CD4-positive, alpha-beta T cell (primary cell): Measurements from ENCODE around the gene ENTPD7. TPM values are rescaled to one million over a fixed set of nuclear protein-coding genes. Genes with fewer than 3 reads are reported as not detected.
A peak's percentile ranks its signal among the peaks of the same experiment; 100 is the strongest.

Source experiments
- ATAC-seq: fragments of 200-7000 bp; cut with Tn5 transposase; one replicate; pipeline ENCODE4 v1.10.0; 2022; ENCODE audit warnings: mild to moderate bottlenecking; ENCODE audit not compliant: poor library complexity
- CTCF ChIA-PET: fragments of 350-600 bp; sonication (Branson Sonifier 250); formaldehyde crosslinking; loops from one replicate; lab custom pipeline; 2021; ENCODE audit warnings: antibody characterized with exemption, inconsistent platforms; lab: Charles Lee
- POLR2A ChIA-PET: fragments of 350-600 bp; sonication (Branson Sonifier 250); formaldehyde crosslinking; loops from one replicate; lab custom pipeline; 2021; ENCODE audit warnings: antibody characterized with exemption, inconsistent platforms; lab: Charles Lee
- DNase-seq, 14 experiments: peaks; one replicate each; pipeline ENCODE4 v3.0.0-alpha.2; 2013 to 2020; ENCODE audit warnings: mixed read lengths in 2 of 14
- H3K27ac ChIP-seq, 2 donors: one replicate each; pipeline versions ENCODE4 v1.5.1 to v1.7.0; 2013; ENCODE audit warnings: low read length in 2 of 2, low read depth in 1 of 2, mild to moderate bottlenecking in 1 of 2
- H3K27me3 ChIP-seq, 2 experiments: 1 replicate in 1 of 2; 2 replicates in 1 of 2; pipeline versions ENCODE4 v1.6.1 to v1.7.0; 2013; ENCODE audit warnings: low read length in 2 of 2, control low read depth in 1 of 2, mild to moderate bottlenecking in 1 of 2, moderate library complexity in 1 of 2; ENCODE audit not compliant: insufficient read depth in 2 of 2, control insufficient read depth in 1 of 2
- H3K36me3 ChIP-seq: one replicate; pipeline ENCODE4 v1.6.1; 2013; ENCODE audit warnings: low read length, control low read depth; ENCODE audit not compliant: insufficient read depth
- H3K4me1 ChIP-seq: one replicate; pipeline ENCODE4 v1.6.1; 2013; ENCODE audit warnings: low read length, control low read depth; ENCODE audit not compliant: insufficient read depth
- H3K4me3 ChIP-seq: one replicate; pipeline ENCODE4 v1.5.1; 2013; ENCODE audit warnings: mild to moderate bottlenecking, low read length, moderate library complexity
- H3K9me3 ChIP-seq, 2 experiments: 1 replicate in 1 of 2; 2 replicates in 1 of 2; pipeline versions ENCODE4 v1.6.1 to v1.7.0; 2013; ENCODE audit warnings: low read length in 2 of 2, mild to moderate bottlenecking in 2 of 2, control low read depth in 1 of 2, moderate library complexity in 1 of 2; ENCODE audit not compliant: control insufficient read depth in 1 of 2, insufficient read depth in 1 of 2
- H3K27ac Mint-ChIP-seq: one replicate; pipeline ENCODE4 v1.8.0; 2020; ENCODE audit warnings: mixed read lengths
- H3K27me3 Mint-ChIP-seq: one replicate; pipeline ENCODE4 v1.8.0; 2021; ENCODE audit warnings: mixed read lengths
- H3K36me3 Mint-ChIP-seq: one replicate; pipeline ENCODE4 v1.8.0; 2021; ENCODE audit warnings: low read depth, mixed read lengths
- H3K4me1 Mint-ChIP-seq: one replicate; pipeline ENCODE4 v1.8.0; 2021; ENCODE audit warnings: low read depth, mixed read lengths
- H3K4me3 Mint-ChIP-seq: one replicate; pipeline ENCODE4 v1.8.0; 2020; ENCODE audit warnings: mild to moderate bottlenecking, mixed read lengths
- H3K9me3 Mint-ChIP-seq: one replicate; pipeline ENCODE4 v1.8.0; 2020; ENCODE audit warnings: mixed read lengths
- CTCF ChIP-seq: fragments of 200-600 bp; IDR thresholded peaks from one replicate; pipeline ENCODE4 v1.8.0; 2022; ENCODE audit warnings: antibody characterized with exemption, mild to moderate bottlenecking
- intact Hi-C, 2 experiments: fragments of 100-400 bp; cut with DNase I in 1 of 2; cut with micrococcal nuclease in 1 of 2; formaldehyde crosslinking; loops; one replicate each; pipeline versions ENCODE4 v1.15.1 to v1.9.0; 2023 to 2025; cut with DNase I, micrococcal nuclease
- total RNA-seq, 174 experiments: library from RNA in 2 of 174; stranded (reverse) in 2 of 174; gene quantifications; one replicate each; pipeline ENCODE4 v1.2.3 and lab custom pipeline; 2021 to 2026

Gene ENTPD7
- total RNA-seq, 2 experiments from 2014 or later = 1.1 to 1.4 TPM

DNA sequence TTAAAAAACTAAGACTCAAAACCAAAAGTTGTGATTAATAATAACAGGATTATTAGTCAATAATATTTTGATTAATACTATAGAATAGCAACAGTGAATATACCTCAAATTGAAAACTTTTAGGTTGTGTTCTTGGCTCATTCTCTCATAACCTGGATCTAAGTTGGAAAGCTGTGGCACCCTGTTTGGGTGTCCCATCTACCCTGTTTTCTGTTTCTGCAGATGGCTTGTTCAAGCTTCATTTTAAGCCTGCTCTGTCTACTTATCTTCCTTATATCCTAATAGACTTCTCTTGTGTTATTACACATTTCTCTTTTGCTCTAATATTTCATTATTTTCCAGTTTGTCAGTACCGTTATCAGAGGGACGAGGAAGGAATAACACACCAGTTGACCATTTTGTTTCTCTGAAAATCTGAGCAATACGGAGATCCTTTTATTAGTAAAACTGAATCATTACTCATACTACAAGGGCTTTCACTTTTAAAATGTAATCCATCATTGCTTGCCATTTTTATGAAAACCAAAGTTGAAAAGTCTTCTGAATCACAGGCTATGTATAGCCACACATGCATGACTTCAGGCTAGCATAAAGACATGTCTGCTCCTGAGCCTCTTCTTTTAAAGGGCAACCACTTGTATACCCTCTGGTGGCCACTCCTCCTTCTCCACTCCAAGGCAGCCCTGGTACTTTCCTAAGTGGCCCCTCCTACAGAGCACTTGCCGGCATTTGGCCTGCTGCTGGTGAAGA lies 50.3 kb downstream of the ENTPD7 start:
- intact Hi-C loops = loop anchor here in 1 of 2 experiments (2.0 to 5.0 kb wide), 3 partner anchors 87 to 317 kb away; partner anchors contain the start of gene SLC25A28
- ChIA-PET CTCF (no interaction called here), POLR2A (interaction anchor here (0.5 kb wide), 1 partner anchor 46 kb away, joined by 3 read pairs; no protein-coding TSS in a partner anchor)
- H3K27me3 ChIP-seq = no peaks in the 10 kb centered on the region
- peaks cover 39% of the 10 kb centered on the region for H3K36me3 ChIP-seq
- ATAC-seq (no peak), DNase-seq (no peak)
- H3K36me3 Mint-ChIP-seq = peaks cover 64% of the 10 kb centered on the region
- no peak for TF ChIP-seq CTCF
- no peak overlapping the region for H3K27ac Mint-ChIP-seq
- H3K9me3 Mint-ChIP-seq = no peaks in the 10 kb centered on the region
- H3K27me3 Mint-ChIP-seq = no peaks in the 10 kb centered on the region
- H3K4me1 ChIP-seq = no peaks in the 10 kb centered on the region
- H3K4me1 Mint-ChIP-seq = no peaks in the 10 kb centered on the region
- no peak overlapping the region for H3K4me3 Mint-ChIP-seq
- no peak overlapping the region for H3K27ac ChIP-seq
- no peaks in the 10 kb centered on the region for H3K9me3 ChIP-seq
- H3K4me3 ChIP-seq = no peak overlapping the region

- Mint-ChIP-seq H3K4me3 (no peak overlapping the region), H3K36me3 (peaks cover 66% of the 10 kb centered on the region), H3K27ac (no peak overlapping the region), H3K27me3 (no peaks in the 10 kb centered on the region), H3K9me3 (no peaks in the 10 kb centered on the region), H3K4me1 (no peaks in the 10 kb centered on the region)
- Histone ChIP-seq H3K9me3 (no peaks in the 10 kb centered on the region), H3K27me3 (no peaks in the 10 kb centered on the region), H3K4me3 (no peak overlapping the region), H3K27ac (no peak overlapping the region), H3K36me3 (peaks cover 48% of the 10 kb centered on the region), H3K4me1 (no peaks in the 10 kb centered on the region)
- intact Hi-C loops = loop anchor here (1.0 to 5.0 kb wide), 5 partner anchors 89 to 318 kb away; partner anchors contain the start of gene SLC25A28 (in 1 of the 2)
- TF ChIP-seq CTCF = peak; percentile 59
- POLR2A ChIA-PET = interaction anchor here (1.4 kb wide), 1 partner anchor 21 kb away, joined by 3 read pairs; the partner anchor contains the start of genes COX15 and CUTC
- peak; percentile 69 for ATAC-seq
- CTCF ChIA-PET = no interaction called here
- DNase-seq = peak in 4 of 14 experiments; percentile 40 to 67 (median 55)
These were observed 51.9 kb downstream of the ENTPD7 start for GRCh38 chr10:99711129-99711719.

GRCh38 chr10:99714446-99714845 lies 55.1 kb downstream of the ENTPD7 start:
- Mint-ChIP-seq H3K4me1 (no peaks in the 10 kb centered on the region), H3K36me3 (peaks cover 76% of the 10 kb centered on the region), H3K27ac (no peak overlapping the region), H3K27me3 (no peaks in the 10 kb centered on the region), H3K4me3 (no peak overlapping the region), H3K9me3 (no peaks in the 10 kb centered on the region)
- Histone ChIP-seq H3K27me3 (no peaks in the 10 kb centered on the region), H3K4me3 (no peak overlapping the region), H3K36me3 (peaks cover 72% of the 10 kb centered on the region), H3K9me3 (no peaks in the 10 kb centered on the region), H3K4me1 (no peaks in the 10 kb centered on the region), H3K27ac (no peak overlapping the region)
- TF ChIP-seq CTCF = no peak
- ChIA-PET CTCF (interaction anchor here (0.7 kb wide), 1 partner anchor 322 kb away, joined by 3 read pairs; no protein-coding TSS in a partner anchor), POLR2A (no interaction called here)
- intact Hi-C loops = loop anchor here in 1 of 2 experiments (5.0 kb wide), 1 partner anchor 92 kb away; the partner anchor contains the start of gene SLC25A28
- no peak for ATAC-seq
- DNase-seq = no peak
